ENCODE results near the gene C1orf159. TPM values are rescaled to one million over a fixed set of nuclear protein-coding genes. Genes with fewer than 3 reads are reported as not detected.
"Not testable (repeated sequence)": the region's sequence is repeated elsewhere in the genome, so short reads cannot be mapped to it uniquely, and the experiment has no call there.

C1orf159 gene
- total RNA-seq, 1 donor from 2014 or later: 18.6 TPM

GRCh38 chr1:1118011-1118875 lies 2.4 kb upstream of the C1orf159 start:
- no peak for DNase-seq (ENCODE audit: low spot score)

- DNase-seq (ENCODE audit: low spot score): no peak
Observed at GRCh38 chr1:1117469-1117831, 1.6 kb upstream of the C1orf159 start.

- no peak for DNase-seq (ENCODE audit: low spot score)
Observed at GRCh38 chr1:1116701-1117468, 996 bp upstream of the C1orf159 start.

- DNase-seq (ENCODE audit: low spot score): no peak
Observed at GRCh38 chr1:1115136-1115785, 628 bp downstream of the C1orf159 start.

GRCh38 chr1:1114431-1114830 lies 1.5 kb downstream of the C1orf159 start:
- no peak for DNase-seq (ENCODE audit: low spot score)

GRCh38 chr1:1112237-1112985 lies 3.5 kb downstream of the C1orf159 start:
- no peak for DNase-seq (ENCODE audit: low spot score)

GRCh38 chr1:1111516-1112236 lies 4.2 kb downstream of the C1orf159 start:
- no peak for DNase-seq (ENCODE audit: low spot score)

GRCh38 chr1:1110561-1110971 lies 5.3 kb downstream of the C1orf159 start:
- DNase-seq (ENCODE audit: low spot score): no peak

GRCh38 chr1:1109743-1110142 lies 6.1 kb downstream of the C1orf159 start:
- DNase-seq (ENCODE audit: low spot score): no peak

GRCh38 chr1:1106510-1107221 lies 9.2 kb downstream of the C1orf159 start:
- no peak for DNase-seq (ENCODE audit: low spot score)

GRCh38 chr1:1104152-1104551 lies 11.7 kb downstream of the C1orf159 start:
- not testable (repeated sequence) for DNase-seq (ENCODE audit: low spot score)

GRCh38 chr1:1101503-1101902 lies 14.4 kb downstream of the C1orf159 start:
- DNase-seq (ENCODE audit: low spot score): no peak

- DNase-seq (ENCODE audit: low spot score): no peak
Observed at GRCh38 chr1:1100296-1100695, 15.6 kb downstream of the C1orf159 start.

- DNase-seq (ENCODE audit: low spot score): no peak
Observed at GRCh38 chr1:1099506-1100183, 16.2 kb downstream of the C1orf159 start.

GRCh38 chr1:1098681-1099421 lies 17.0 kb downstream of the C1orf159 start:
- DNase-seq (ENCODE audit: low spot score): no peak

GRCh38 chr1:1096136-1096535 lies 19.8 kb downstream of the C1orf159 start:
- DNase-seq (ENCODE audit: low spot score): not testable (repeated sequence)

GRCh38 chr1:1094981-1095380 lies 20.9 kb downstream of the C1orf159 start:
- DNase-seq (ENCODE audit: low spot score): no peak

- DNase-seq (ENCODE audit: low spot score): no peak
Observed at GRCh38 chr1:1093610-1093943, 22.3 kb downstream of the C1orf159 start.

- no peak for DNase-seq (ENCODE audit: low spot score)
Observed at GRCh38 chr1:1092894-1093609, 22.8 kb downstream of the C1orf159 start.
